Lower leg skin (tissue), 3 donors: ENCODE data around the gene CAPZA1.

Experiments
- POLR2A ChIP-seq, 2 donors: fragments of 450-650 bp; IDR thresholded peaks; one replicate each; pipeline ENCODE4 v1.6.1; 2016 to 2017; ENCODE audit warnings: antibody characterized with exemption in 2 of 2, mild to moderate bottlenecking in 1 of 2, moderate library complexity in 1 of 2
- TF ChIP-seq, protein P1 (sequence below), 3 donors: fragments of 450-650 bp; IDR thresholded peaks; one replicate each; pipeline ENCODE4 v1.5.1; 2016; ENCODE audit warnings: antibody characterized with exemption in 3 of 3, mild to moderate bottlenecking in 3 of 3, moderate library complexity in 2 of 3

DNA sequence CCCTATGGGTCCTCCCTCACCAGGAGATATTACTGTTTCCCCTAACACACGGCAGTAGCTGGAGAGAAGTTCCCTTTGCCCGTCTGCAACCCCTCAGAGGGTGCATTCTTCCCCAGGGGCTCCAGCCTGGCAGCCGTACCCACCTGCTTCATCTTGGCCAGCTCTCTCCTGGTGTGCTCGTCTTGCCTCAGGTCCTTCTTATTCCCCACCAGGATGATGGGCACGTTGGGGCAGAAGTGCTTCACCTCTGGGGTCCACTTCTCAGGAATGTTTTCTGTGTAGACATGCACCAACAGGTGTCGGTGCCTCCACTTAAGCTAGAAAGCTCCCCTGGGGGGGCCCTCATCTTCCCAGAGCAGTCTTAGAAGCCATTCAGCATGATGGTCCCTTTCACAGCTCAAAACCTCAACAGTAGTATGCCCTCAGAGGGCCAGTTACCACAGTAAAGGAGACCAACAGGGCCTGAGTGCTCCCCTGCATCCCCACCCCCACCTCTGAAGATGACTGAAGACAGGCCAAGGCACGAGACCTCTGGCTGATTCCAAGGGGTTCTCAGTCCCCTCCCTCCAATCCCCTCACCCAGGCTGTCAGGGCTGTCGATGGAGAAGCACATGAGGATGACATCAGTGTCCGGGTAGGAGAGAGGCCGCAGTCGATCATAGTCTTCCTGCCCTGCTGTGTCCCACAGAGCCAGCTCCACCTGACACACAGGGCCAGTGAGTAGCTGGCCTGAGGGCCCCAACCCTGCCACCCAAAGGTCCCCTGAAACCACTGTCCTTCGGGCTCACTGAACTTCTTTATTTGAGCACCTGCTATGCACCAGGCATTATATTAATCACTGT, 83.0 kb downstream of the CAPZA1 start:
- TF ChIP-seq, protein P1, sequence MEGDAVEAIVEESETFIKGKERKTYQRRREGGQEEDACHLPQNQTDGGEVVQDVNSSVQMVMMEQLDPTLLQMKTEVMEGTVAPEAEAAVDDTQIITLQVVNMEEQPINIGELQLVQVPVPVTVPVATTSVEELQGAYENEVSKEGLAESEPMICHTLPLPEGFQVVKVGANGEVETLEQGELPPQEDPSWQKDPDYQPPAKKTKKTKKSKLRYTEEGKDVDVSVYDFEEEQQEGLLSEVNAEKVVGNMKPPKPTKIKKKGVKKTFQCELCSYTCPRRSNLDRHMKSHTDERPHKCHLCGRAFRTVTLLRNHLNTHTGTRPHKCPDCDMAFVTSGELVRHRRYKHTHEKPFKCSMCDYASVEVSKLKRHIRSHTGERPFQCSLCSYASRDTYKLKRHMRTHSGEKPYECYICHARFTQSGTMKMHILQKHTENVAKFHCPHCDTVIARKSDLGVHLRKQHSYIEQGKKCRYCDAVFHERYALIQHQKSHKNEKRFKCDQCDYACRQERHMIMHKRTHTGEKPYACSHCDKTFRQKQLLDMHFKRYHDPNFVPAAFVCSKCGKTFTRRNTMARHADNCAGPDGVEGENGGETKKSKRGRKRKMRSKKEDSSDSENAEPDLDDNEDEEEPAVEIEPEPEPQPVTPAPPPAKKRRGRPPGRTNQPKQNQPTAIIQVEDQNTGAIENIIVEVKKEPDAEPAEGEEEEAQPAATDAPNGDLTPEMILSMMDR (IDR thresholded peaks at IDR 0.05): no peak
- TF ChIP-seq POLR2A (IDR thresholded peaks at IDR 0.05): no peak
